H1 (cell line): ENCODE measurements around the gene RUBCN. TPM values are rescaled to one million over a fixed set of nuclear protein-coding genes. Genes with fewer than 3 reads are reported as not detected.

ENCODE experiments used
- CBX5 ChIP-seq: fragments of 300-800, 300-1000 bp; sonication (generic); IDR thresholded peaks from 2 replicates; pipeline ENCODE4 v1.7.1; 2016; ENCODE audit warnings: antibody characterized with exemption, low read length, low read depth
- CBX8 ChIP-seq: fragments of 300-800, 300-1000 bp; sonication (generic); IDR thresholded peaks from 2 replicates; pipeline ENCODE4 v1.7.1; 2016; ENCODE audit warnings: low read depth, low read length, borderline replicate concordance
- CHD2 ChIP-seq: IDR thresholded peaks from 2 replicates; pipeline ENCODE4 v1.6.1; 2012; ENCODE audit warnings: low read length, improper control_type of control experiment
- HDAC6 ChIP-seq: IDR thresholded peaks from one replicate; pipeline ENCODE4 v1.7.1; 2012; ENCODE audit warnings: low read depth, mild to moderate bottlenecking, inconsistent platforms, low read length, moderate library complexity
- KDM4A ChIP-seq: IDR thresholded peaks from one replicate; pipeline ENCODE4 v1.7.1; 2012; ENCODE audit warnings: low read depth, mild to moderate bottlenecking, moderate library complexity, low read length, inconsistent platforms; ENCODE audit not compliant: severe bottlenecking
- RNF2 ChIP-seq: fragments of 200-900, 300-1000 bp; sonication (generic); IDR thresholded peaks from 2 replicates; pipeline ENCODE4 v1.7.1; 2016; ENCODE audit warnings: borderline replicate concordance, low read depth, mild to moderate bottlenecking, antibody characterized with exemption, low read length; ENCODE audit not compliant: poor library complexity, severe bottlenecking; ENCODE audit errors: missing control alignments
- SIN3A ChIP-seq, 2 experiments: IDR thresholded peaks in 1 of 2; conservative IDR thresholded peaks in 1 of 2; 2 replicates each; pipeline ENCODE4 v1.6.1; 2011 to 2012; ENCODE audit warnings: low read length in 2 of 2, improper control_type of control experiment in 1 of 2, low read depth in 1 of 2, mild to moderate bottlenecking in 1 of 2
- SP4 ChIP-seq: IDR thresholded peaks from 2 replicates; pipeline ENCODE4 v1.6.1; 2012; ENCODE audit warnings: low read length, inconsistent platforms
- TAF7 ChIP-seq: optimal IDR thresholded peaks from 2 replicates; pipeline ENCODE3; 2011; ENCODE audit warnings: low read depth, mild to moderate bottlenecking, inconsistent platforms, low read length, moderate library complexity, borderline replicate concordance
- TEAD4 ChIP-seq: IDR thresholded peaks from 2 replicates; pipeline ENCODE4 v1.6.1; 2012; ENCODE audit warnings: low read depth, low read length, inconsistent platforms, mixed read lengths
- polyA plus RNA-seq, 7 experiments: library from polyadenylated mRNA; depleted of rRNA in 3 of 7; stranded (reverse) in 5 of 7; unstranded in 2 of 7; fragments of >200 nt in 5 of 7; fragments of 200-250 nt in 2 of 7; gene quantifications; 1 replicate in 5 of 7; 2 replicates in 1 of 7; 4 replicates in 1 of 7; pipeline versions ENCODE4 v1.2.1 to v1.2.3, GENCODE V29; 2011 to 2013; ENCODE audit warnings: missing spikeins in 2 of 7, mixed read lengths in 2 of 7
- total RNA-seq: library from RNA; stranded (reverse); fragmentation: NEBNext Ultra II Directional; extraction: Animal tissue kit (Norgen Biotek cat#: 25700); gene quantifications from 2 replicates; pipeline ENCODE4 v1.2.1, GENCODE V29; 2021

The RUBCN gene
- total and polyA plus RNA-seq, 2 of the 8 experiments (the other 6 are each of a cell fraction or from before 2014, with no cell fraction given) = 9.3 to 21.9 TPM

- no peak for TF ChIP-seq RNF2
- no peak for TF ChIP-seq TAF7
- TF ChIP-seq TEAD4 = no peak
- TF ChIP-seq SP4 = no peak
- TF ChIP-seq CHD2 = no peak
- no peak for TF ChIP-seq HDAC6
- no peak for TF ChIP-seq CBX5
- no peak for TF ChIP-seq KDM4A
- no peak for TF ChIP-seq CBX8
- TF ChIP-seq SIN3A (conservative IDR thresholded peaks at IDR 0.05 in 1 of 2, IDR thresholded peaks at IDR 0.05 in 1 of 2; ENCODE audit: low read depth in 1 of 2, low read length in 2 of 2) = no peak
Measured at GRCh38 chr3:197674741-197675562, 61.8 kb downstream of the RUBCN start (continued).
